ENCODE results near the gene MRPS10.
"Not testable (repeated sequence)": the region's sequence is repeated elsewhere in the genome, so short reads cannot be mapped to it uniquely, and the experiment has no call there.

Gene MRPS10

DNA sequence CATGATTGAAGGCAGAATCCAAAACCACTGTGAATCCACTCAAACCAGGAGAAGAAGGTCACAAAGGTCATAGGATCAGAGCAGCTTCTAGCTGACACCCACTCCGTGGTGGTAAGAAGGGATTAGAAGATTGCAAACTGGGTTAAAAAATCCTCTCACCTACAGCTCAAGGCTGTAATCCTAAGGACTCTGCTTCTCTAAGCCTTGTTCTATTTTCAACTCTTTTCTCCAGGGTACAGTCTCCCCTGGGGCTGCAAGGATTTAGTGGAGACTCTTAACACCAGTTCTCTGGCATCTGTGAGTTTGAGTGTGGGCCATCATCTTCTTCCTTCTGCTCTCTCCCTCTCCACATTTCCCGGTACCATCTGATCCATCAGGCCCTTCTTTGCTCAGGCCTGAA lies 44.6 kb downstream of the MRPS10 start, which contains the start of gene GUCA1A:
TSS of gene GUCA1A (plus strand) at position 264 of the 400 bp plus-strand sequence. CDS start 250 bp downstream, outside the sequence.
- no peak for DNase-seq

DNA sequence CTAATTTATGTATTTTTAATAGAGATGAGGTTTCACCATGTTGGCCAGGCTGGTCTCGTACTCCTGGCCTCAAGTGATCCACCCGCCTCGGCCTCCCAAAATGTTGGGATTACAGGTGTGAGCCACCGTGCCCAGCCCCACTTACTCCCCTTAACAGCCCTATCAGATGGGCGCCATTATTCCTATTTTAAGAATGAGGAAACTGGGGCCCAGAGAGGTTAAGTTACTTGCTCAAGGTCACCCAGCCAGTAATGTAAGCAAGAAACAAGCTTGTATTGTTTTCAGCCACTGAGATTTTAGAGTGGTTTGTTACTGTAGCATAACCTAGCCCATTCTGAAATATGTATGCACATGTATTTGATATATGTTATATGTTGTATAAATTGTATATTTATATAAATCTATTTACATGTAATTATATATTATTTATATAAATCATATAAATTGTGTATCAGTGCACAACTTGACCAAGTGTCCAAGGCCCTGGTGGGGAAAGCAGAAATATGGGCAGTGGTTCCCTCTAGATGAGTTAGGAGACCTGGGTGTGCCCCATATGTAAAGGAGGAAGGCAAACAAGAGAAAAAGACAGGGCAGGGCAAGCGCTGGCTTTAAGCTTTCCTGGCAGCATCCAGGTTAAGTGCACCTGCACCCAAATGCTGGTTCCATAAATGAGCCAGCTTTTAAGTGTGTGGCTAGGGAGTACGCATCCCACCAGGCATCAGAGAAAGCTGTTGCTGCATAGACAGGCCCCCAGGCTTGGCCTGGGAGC lies 45.7 kb downstream of the MRPS10 start:
- no peak for DNase-seq

DNA sequence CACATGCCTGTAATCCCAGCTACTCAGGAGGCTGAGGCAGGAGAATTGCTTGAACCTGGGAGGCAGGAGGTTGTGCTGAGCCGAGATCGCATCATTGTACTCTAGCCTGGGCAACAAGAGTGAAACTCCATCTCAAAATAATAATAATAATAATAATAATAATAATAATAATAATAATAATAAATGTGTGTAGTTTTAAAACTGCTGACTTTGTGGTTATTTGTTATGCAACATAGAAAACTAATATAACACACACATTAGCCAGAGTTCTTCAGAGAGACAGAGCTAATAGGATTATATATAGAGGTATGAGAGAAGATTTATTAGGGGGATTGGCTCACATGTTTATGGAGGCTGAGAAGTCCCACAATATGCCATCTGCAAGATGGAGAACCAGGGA lies 47.9 kb downstream of the MRPS10 start:
- not testable (repeated sequence) for DNase-seq

DNA sequence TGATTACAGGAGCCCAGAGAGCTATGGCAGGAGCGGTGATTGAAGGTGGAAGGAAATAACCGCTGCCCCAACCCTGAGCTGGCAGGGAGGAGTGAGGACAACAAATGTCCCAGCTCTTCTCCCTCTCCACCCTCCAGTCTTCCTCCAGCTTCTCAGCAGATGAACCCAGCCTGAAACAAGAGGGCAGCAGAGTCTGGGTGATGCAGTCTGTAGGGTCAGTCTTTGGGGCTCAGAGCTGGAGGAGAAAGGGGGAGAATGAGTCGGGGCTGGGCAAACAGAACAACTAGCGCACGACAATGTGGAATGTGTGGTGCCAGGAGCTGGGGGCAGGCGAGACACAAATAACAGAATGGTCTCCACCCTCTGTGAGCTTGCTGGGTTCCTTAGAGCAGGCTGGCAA lies 49.0 kb downstream of the MRPS10 start:
- no peak for DNase-seq

DNA sequence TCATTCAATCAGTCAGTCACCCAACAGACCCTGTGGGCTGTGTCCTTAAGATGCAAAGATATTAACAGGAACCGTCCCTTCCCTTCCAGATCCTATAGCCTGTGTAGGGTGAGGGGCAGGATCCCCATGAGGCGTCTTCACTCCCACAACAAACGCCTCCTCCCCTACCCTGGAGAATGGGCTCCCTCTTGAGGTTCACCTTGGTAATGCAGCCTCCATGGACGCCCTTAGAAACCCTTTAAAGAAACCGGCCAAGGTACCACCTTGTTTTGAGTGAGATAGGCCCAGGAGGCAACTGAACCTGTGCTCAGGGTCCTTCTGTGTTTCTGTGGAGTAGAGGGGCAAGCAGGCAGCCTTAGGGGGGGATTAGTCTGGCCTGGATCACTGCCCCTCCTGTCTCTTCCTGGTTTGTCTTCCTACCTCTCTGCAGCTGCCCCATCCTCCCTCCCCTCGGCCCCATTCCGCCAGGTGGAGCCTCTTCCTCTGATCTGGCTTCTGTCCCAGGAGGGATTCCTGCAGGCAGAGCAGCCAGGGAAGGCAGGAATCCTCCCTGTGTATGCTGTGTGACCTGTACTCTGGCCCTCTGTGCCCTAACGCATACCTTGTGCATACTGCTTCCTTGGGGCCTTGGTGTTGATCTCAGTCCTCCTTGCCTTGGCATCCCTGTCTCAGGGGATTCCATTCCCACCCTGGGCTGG lies 51.1 kb downstream of the MRPS10 start:
- peak; percentile 38 to 65 (median 55) for DNase-seq

DNA sequence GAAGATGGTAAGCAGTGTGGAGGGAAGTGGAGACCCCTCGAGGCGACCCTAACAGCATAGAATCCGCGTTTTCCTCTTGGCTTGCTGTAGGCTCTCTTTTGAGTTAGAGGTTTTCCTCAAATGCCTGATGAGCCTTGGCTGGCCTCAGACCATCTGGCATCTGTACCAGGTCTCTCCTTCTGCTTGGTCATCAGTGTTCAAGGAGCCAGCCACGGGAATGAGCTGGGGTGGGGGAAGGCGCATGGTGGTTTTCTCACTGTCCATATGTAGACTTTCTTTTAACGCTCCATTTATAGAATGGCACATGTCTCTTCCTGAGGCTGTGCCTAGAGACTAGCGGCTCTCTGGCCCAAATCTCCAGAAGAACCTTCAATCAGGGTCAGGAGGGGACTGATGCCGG lies 52.6 kb downstream of the MRPS10 start:
- no peak for DNase-seq

DNA sequence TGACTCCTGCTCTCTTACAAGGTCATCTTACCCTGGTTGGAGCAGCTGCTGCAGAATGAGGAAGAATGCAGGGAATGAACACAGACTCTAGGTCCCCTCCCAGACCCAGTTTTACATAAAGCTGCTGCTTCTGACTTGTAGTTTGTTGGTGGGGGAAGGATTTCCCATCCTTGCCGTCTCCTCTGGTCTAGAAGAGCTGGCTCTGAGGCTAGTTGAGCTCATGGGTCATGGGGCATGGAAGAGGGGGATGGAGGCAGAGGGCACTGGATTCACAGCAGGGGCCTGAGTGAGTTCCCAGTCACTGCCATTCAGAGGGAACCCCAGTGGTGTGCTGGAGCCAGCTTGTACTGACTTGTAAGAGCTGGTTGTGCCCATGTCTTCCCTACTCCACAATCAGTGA lies 53.7 kb downstream of the MRPS10 start:
- no peak for DNase-seq

DNA sequence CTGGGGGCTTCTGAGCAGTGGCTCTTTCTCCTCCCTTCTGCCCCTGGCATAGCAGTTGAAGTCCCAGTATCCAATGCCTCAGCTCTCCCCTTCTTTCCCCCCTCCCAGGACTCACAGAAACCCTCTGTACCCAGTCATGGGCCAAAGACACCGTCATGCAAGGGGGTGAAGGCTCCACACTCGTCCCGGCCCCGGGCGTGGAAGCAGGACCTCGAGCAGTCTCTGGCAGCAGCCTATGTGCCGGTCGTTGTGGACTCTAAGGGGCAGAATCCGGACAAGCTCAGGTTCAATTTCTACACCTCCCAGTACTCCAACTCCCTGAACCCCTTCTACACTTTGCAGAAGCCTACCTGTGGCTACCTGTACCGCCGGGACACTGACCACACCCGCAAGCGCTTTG lies 54.8 kb downstream of the MRPS10 start:
- no peak for DNase-seq

DNA sequence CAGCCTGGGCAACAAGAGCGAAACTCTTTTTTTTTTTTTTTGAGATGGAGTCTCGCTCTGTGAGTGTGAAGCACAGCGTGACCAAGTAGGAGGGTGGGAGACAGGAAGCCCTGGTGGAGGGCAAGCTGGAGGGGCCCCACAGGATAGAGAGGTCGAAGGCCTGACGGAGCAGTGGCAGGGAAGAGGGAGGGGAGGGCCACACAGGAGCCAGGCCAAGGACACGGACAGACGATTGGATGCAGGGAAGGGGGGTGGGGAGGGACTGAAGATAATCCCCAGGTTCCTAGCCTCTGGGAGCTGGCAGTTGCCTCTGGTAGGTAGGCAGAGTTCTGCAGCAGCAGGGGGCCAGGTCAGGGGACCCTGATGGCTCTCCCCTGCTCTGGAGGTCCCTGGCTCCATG lies 55.3 kb downstream of the MRPS10 start:
- no peak for DNase-seq

DNA sequence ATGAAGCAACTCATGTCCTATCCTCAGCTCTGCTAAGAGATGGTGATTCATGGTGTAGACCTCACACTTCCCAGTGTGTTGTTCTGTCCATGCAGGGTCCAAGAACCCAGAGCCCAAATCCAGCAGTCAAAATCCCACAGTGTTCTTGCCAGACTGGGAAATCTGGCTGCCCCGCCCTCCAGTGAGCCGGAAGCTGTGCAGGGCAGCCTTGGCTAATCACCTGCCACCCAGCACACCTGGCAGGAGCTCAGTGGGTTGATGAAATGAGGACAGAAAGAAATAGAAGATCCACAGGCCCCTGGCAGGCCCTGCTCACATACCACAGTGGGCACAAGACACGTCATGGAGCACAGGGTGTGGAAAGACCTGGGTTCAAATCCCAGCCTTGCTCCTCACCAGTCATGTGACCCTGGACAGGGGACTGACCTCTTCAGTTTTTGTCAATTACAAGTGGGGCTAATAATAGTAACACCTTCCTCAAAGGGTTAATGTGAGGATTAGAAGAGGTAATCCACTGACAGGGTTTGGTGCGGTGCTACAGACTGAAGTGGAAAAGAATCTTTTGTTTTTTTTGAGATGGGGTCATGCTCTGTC lies 58.1 kb downstream of the MRPS10 start:
- no peak for DNase-seq

DNA sequence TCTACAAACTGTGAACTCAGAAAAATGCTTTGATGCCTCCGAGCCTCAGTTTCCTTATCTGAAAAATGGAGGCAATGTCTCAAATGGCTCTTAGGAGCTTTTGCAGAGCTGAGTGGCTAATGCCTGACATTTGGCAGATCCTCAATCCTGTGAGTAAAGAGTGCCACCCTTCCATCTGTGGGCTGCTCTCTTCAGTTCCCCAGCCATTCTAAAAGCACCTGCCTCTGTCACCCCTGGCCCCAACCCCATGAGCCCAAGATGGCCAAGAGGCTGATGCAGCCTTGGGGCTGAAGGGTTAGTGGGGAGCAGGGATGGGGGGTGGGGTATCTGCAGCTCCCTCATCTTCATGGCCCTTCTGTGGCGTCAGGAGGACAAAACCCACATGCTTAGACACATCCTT lies 59.0 kb downstream of the MRPS10 start:
- no peak for DNase-seq

DNA sequence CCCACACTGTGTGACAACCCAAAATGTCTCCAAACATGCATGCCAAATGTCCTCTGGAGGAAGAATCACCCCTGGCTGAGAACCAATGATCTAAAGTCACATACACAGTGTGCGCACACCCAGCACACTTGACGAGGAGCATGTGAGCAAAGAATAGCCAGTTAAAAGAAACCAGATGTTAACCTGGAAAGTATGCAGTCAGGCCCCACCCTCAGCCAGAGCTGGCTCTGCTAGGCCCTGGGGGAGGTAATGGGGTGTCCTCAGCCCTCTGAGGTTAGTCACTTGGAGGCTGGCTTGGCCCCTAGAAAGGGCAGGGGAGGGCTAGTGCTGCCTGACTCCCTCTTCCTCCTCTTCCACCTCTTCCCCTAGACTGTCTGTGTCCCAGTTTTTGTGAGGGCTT lies 59.6 kb downstream of the MRPS10 start:
- no peak for DNase-seq

Data from activated CD4-positive, CD25-positive, alpha-beta regulatory T cell (primary cell).